Keratinocyte (primary cell): ENCODE results near the gene BCAS3.

Source experiments
- EZH2 ChIP-seq: IDR thresholded peaks from one replicate; pipeline ENCODE4 v1.6.1; 2012; ENCODE audit warnings: inconsistent platforms, mild to moderate bottlenecking, low read length, moderate library complexity
- TF ChIP-seq, protein P1 (sequence below), 3 experiments: IDR thresholded peaks in 1 of 3; conservative IDR thresholded peaks in 1 of 3; optimal IDR thresholded peaks in 1 of 3; 2 replicates in 2 of 3; 3 replicates in 1 of 3; pipeline versions ENCODE3 to v1.5.1; 2011; ENCODE audit warnings: low read length in 3 of 3, mild to moderate bottlenecking in 3 of 3, moderate library complexity in 2 of 3, control low read depth in 1 of 3, inconsistent platforms in 1 of 3; ENCODE audit not compliant: insufficient read depth in 2 of 3; ENCODE audit errors: extremely low read depth in 1 of 3

DNA sequence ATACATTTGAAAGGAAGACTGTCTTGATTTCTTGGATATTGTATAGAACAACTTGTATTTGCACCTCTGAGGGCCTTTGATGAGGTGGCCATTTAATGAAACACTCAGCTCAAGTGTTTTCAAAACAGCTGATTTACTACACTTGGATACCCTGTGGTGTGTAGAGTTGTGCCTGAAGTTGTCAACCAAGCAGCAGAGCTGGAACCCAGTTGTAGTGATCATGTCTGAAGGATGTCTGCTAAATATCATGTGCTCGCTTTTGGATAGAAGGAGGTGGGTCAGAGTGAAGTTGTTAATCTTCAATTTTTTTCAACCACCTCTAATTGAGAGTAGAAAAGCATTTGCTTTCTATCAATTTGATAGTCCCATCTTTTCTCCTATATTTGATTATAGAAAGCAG is 546.1 kb downstream of the BCAS3 start:
- TF ChIP-seq, protein P1, sequence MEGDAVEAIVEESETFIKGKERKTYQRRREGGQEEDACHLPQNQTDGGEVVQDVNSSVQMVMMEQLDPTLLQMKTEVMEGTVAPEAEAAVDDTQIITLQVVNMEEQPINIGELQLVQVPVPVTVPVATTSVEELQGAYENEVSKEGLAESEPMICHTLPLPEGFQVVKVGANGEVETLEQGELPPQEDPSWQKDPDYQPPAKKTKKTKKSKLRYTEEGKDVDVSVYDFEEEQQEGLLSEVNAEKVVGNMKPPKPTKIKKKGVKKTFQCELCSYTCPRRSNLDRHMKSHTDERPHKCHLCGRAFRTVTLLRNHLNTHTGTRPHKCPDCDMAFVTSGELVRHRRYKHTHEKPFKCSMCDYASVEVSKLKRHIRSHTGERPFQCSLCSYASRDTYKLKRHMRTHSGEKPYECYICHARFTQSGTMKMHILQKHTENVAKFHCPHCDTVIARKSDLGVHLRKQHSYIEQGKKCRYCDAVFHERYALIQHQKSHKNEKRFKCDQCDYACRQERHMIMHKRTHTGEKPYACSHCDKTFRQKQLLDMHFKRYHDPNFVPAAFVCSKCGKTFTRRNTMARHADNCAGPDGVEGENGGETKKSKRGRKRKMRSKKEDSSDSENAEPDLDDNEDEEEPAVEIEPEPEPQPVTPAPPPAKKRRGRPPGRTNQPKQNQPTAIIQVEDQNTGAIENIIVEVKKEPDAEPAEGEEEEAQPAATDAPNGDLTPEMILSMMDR (optimal IDR thresholded peaks at IDR 0.05 in 1 of 3, IDR thresholded peaks at IDR 0.05 in 1 of 3, conservative IDR thresholded peaks at IDR 0.05 in 1 of 3; ENCODE audit: extremely low read depth in 1 of 3, insufficient read depth in 2 of 3, low read length in 3 of 3), result no peak
- no peak for TF ChIP-seq EZH2
